RKO (cell line): ENCODE results near the gene MSI2.

Experiments used
- DNase-seq: peaks from one replicate; pipeline ENCODE4 v3.0.0-alpha.2; 2016; ENCODE audit warnings: low spot score

The MSI2 gene

DNA sequence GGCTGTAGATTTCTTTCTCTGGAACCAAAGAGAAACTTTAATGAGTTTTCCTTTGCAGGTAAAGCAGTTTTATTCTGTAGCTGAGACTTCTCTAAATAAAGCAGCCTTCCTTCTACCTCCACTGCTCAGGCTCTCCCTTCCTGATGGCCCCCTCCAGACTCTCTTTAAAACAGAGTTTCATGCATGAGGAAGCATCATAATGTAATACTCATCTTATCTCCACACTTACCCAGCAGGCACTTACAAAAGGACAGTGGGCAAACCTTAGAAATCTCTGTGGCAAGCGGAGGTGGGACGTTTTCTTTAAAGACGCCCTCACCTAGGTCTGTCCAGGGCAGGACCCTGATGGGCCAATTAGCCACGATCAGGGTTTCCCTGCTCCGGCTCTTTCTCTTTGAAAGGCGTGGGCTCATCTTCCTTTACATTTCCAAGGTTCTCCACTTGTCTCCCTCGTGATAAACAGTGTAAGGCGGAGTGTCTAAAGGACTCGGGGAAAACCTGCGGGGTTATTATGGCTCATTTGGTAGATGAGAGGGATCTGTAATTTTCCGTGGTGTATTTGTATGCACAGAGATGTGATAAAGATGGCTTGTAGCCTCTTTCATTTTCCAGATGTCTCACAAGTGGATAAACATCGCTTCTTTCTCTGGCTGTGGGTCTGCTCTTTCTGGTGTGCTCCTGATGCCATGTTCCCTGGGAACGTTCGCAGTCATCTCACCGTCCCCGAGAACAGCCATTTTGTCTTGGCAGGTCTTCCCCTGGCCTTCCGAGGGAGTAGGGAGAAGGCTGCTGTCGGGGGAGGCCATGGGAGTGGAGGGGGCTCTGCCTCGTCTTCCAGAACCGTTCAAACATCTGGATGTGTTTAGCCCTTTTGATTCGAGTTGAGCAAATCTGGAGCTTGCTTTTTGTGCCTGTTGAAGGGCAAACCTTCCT is 249.8 kb downstream of the MSI2 start:
- DNase-seq, result no peak

DNA sequence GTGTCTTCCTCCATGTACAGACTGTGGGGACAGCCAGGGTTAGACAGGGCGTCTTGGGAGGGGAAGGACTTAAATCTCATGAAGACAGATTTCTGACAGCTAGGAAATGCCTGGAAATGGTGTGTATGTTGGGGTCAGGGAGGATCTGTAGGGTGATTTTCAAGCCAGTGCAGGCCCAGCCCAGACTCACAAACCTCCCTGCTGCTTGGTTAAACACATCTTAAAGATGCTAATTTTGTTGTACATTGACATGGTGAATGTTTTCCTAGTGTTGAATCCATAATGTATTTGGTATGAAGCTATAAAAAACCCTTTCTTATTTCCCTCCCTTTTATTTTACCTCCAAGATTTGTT is 250.4 kb downstream of the MSI2 start:
- no peak for DNase-seq

DNA sequence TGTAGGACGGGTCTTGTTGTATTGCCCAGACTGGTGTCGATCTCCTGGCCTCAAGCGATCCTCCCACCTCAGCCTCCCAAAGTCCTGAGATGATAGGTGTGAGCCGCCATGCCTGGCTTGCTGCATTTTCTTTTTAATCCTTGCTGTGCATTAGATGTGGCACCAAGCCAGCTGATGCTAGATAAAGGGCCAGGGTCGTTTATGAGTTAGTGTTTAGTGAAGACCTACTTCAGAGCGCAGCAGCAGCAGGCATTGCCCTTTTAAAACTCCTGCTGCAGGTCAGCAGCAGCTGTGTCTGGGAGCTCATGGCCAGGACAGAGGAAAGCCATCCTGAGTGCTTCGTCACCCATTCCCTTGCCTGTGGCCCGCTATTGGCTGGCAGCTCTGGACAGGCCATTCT is 251.5 kb downstream of the MSI2 start:
- no peak for DNase-seq

DNA sequence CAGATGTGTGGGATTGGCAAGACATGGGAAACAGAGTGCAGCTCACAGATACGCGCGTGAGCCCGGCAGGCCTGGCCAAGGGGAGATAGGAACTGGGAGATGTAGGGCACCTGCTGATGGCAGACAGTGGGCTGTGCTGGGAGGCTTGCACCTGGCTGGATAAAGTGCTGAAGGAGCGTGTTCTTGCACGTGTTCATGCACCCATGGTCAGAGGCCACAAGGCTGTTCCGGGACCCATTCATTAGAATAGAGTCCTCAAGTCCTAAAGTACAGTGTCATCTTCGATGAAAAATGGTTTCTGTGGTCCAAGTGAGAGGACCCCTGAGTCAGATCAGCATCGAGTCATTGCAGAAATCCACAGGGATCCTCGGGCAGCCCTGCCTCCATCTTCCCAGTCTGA is 252.3 kb downstream of the MSI2 start:
- DNase-seq, result no peak

DNA sequence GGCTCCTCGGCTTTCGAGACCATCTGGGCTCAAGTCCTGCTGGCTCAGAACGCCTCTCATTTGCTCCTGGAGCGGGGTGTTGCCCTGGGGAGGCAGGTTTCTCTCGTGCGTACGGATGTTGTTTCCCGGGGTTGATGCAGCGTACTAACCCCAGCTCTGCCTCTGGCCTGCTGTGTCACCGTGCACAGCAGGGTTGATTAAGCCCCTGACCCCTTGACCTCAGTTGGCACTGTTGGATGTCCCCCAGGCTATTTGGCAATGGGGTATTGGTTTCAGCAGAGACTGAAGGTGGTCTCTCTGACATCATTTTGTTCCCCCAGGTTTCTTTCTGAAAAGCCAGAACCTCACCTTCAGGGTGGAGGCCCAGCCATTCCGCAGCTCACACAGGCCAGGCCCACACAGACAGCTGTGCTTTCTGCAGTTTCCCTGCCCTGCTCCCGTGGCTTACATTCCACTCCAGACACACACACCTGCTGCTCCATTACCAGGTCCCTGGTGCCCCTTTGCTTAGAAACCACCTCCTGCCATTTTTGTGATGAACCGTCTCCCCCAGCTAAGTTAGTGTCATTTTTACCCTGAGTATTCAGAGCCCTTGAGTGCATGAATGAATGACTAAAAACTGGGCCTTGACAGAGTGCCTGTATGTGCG is 255.3 kb downstream of the MSI2 start:
- DNase-seq, result no peak

DNA sequence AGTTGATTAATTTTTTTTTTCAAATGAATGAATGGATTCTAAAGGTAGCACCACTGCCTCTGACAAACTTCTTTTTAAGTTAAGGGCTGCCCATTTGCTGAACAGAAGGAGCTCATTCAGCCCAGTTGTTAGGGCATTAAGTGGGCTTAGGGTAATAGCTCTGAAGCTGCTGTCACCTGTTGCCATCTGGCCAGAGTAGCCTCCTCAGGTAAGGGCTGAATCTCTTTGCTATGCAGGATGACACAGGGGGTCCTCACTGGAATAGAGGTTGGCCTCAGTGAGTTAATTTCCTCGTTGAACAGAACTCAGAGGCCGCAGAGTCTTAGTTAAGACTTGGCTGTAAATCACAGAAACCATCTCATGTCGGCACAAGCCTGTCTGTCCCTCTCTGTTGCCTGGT is 255.9 kb downstream of the MSI2 start:
- DNase-seq, result no peak

DNA sequence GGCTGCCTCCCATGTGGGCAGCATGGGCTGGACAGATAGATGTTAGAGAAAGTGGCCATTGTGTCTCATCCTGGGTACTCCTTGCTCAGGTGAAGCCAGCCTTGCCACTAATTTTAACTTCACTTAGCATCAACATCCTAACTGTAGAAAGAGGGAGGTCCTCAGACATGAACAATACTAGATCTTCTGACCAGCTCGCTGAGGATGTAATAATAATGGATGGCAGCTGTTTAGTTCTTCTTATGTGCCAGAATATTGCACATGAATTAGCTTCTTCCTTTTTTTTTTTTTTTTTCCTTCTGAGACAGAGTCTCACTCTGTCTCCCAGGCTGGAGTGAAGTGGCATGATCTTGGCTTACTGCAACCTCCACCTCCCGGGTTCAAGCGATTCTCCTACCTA is 256.4 kb downstream of the MSI2 start:
- DNase-seq, result no peak

DNA sequence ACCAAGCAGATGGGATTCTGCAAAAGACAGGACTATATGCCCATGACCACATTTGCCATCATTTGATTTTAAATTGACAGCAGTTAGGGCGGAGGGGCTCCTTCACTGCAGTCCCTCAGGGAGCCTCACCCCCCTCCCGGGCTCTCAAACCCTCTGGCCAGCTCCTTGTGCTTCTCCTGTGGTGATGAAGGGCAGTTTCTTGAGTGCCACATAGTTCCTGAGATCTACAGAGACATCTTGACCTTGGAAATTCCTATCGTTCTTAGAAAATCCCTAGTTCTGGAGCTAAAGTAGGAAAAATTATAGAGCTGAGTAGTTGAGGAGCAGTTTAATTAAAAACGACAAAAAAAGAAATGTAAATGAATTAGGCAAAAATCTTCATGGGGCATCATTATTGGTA is 257.2 kb downstream of the MSI2 start:
- no peak for DNase-seq

DNA sequence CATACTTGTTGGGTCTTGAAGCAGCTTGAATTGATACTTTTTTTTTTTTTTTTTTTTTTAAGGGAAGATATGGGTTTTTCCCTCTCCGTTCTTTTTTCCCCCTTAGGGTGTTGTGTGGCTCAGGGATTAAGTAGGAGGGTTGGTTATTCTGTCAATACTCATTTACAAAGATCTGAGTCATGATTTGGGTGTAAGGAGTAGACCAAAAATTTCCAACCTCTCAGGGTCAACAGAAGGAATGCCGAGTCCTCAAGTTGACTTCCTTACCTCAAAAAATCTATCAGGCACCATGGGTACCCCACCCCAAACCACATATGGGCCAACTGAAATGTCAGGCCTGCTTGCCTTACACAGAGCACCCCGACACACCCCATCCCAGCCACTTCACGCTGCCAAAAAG is 258.3 kb downstream of the MSI2 start:
- no peak for DNase-seq

DNA sequence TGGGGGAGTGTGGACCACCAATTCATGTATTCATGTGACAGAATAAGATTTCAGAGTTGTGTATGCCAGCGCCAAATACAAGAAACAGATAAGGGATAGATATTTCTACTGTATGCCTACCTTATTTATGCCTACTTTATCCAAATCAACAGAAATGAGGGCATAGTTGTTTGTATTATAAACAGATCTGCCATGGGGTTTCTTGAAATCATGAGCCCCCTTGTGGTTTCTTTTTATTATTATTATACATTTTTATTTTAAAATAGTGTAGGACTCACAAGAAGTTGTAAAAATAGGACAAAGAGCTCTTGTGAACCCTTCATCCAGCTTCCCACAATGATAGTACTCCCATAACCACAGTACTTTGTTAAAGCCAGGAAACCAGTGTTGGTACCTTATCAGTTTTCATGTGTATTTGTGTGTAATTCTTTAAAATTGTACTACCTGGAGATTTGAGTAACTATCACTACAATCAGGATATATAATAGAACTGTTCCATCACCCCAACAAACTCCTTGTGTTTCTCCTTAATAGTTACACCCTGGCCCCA is 259.4 kb downstream of the MSI2 start:
- DNase-seq, result peak; percentile 19

DNA sequence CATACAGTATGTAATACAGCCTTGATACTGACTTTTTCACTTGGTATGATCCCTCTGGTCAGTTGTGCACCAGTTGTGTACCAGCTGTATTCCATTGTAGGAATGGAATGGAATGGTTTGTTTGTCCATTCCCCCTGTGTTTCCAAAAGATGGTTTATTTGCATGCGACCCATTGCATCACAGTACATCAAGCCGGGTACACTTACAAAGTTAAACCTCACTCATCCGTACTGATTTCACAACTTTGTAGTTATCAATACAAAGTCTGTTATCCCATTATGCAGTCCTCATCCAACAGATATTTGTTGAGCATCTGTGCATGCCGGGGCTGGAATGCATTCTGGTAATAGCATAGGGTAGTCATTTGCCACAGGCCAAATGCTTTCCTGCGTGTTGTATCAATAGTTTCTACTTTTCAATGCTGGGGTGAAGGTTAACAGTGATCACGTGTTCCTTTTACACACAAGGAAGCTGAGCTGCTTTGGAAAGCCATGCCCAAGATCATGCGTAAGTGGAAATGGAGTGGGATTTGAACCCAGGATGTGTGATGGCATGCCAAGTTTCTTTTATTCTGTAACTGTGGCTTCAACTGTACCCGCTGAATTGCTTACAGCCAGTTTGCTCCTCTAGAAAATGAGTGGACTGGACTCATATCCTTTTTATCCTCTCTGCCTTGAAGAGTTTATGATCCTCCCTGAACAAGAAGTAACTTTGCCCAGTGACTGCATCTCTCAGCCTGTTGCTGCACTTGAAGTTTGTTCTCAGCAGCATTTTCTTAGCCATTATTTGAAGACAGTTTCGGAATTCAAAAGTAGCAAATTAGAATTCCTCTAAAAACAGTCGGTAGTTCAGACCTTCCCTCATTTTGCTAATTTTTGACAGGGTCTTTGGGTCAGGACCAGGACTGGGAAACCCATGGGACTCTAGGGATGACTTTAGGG is 260.2 kb downstream of the MSI2 start:
- DNase-seq, result no peak

DNA sequence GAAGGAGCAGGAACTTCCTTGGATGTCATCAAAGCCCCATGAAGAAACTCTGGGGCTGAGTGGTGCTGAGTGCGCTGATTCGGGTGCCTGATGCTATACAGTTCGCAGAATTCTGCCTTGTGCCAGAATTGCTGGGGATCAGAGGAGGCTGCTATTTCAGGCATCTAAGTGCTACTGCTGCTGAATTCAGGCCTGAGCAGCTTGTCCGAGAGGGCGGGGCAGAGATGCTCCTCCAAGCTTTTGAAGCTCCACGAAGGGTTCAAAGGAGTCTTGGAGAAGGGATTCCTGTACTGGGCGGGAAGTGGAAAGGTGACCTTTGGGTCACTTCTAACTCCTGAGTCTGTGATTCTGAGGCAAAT is 260.9 kb downstream of the MSI2 start:
- no peak for DNase-seq

DNA sequence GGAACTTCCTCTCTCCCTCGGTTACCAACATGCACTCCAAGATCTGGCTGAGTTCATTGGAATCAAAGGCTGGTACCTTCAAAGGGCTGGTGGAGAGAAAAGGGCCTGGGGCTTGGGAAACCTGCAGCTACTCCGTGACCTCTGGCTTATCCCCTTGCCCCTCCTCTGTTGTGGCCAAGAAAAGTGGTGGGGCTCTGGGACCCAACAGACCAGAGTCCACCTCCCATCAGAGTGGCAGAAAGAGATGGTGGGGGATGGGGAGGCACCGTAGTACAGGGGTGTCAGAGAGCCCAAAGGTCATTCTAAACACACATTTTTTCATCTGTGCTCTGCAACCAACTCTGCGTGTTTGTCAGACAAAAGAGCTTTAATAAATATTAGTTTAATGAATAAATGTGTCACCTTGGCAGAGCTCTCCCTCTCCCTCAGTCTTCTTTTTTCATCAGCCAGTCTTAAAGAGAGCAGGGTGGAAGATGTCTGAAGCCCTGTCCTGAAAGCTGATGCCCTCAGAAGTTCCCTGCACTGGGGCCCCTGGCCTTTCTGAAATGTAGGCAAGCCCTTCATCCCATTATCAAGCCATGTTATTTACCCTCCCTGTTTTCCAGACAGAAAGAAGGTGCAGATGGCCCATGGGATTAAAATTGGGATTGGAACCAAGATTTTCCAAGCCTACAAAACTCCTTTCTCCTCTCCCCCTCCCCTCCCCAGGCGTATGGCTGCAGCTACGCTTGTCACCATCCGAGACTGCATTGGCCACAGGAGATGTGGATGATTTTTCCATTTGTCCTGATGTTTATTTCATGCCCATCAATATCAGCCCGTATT is 261.5 kb downstream of the MSI2 start:
- no peak for DNase-seq

DNA sequence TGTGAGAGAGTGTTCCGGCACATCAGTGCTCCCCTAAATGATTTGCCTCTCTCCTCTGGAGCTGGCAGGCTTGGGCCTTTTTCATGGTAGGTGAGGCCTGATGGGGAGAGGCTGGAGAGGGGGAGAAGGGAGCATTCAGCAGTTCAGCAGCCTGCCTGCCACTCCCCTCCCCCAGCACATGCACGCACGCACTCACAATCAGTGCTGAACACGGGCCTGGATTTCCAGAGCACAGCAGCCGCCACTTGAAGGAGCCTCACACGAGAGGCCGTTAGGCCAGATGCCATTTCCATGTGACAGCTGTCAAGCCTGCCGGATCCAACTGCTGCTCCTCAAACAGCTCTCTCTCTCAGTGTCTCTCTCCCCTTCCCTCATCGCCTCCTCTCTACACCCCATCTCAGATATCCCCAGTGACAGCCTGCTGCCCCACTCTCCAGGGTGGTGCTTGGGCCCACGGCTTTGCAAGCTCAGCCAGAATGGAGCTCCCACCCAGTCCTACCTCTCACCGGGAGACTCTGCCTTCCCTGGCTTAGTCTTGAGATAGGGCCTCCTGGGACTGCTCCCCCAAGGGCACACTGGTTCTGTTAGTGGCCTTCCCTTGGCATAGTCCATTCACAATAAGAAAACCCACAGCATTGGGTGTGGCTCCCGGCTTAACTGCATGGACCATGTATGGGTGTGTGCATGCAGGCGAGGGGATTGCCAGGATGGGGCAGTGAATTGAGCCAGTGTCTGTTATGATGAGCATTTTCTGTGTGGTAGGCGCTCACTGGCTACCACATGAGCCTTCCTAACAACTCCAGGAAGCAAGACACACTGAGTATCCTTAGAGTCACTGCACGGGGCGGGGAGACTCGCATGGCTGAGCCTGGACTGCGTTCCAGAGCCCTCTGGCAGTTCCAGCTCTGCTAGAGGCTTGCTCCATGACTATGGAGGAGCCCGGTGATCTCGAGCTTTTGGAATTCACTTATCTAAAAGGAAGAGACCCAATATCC is 262.6 kb downstream of the MSI2 start:
- no peak for DNase-seq

DNA sequence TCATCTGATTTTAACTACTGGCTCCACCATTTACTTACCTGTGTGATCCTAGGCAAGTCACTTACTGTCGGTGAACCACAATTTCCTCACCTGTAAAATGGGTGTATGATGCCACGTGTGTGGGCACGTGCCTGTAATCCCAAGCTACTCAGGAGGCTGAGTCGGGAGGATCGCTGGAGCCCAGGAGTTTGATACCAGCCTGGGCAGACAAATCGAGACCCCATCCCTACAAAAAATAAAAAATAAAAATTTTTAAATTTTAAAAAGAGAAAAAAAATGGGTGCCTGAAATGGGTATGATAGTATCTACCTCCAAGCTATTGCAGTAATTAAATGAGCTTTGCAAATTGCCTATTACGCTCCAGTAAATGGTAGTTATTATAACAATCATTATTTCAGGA is 263.5 kb downstream of the MSI2 start:
- no peak for DNase-seq

DNA sequence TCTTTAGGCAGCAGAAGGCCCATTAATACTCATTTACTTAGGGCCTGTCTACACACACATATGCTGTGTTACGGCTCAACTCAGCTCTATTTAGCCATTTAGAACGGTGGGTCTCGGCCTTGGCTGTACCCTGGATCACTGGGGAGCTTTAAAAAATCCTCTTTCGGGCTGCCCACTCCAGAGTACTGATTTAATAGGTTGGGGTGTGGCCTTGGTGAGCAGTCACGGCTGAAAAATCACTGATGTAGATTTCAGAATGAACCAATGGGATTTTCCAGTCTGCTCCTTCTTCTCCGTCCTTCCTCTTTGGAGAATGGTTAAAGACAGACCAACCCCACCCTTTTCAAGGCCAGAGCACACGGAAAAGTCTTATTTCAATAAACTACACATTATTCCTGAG is 265.3 kb downstream of the MSI2 start:
- no peak for DNase-seq

DNA sequence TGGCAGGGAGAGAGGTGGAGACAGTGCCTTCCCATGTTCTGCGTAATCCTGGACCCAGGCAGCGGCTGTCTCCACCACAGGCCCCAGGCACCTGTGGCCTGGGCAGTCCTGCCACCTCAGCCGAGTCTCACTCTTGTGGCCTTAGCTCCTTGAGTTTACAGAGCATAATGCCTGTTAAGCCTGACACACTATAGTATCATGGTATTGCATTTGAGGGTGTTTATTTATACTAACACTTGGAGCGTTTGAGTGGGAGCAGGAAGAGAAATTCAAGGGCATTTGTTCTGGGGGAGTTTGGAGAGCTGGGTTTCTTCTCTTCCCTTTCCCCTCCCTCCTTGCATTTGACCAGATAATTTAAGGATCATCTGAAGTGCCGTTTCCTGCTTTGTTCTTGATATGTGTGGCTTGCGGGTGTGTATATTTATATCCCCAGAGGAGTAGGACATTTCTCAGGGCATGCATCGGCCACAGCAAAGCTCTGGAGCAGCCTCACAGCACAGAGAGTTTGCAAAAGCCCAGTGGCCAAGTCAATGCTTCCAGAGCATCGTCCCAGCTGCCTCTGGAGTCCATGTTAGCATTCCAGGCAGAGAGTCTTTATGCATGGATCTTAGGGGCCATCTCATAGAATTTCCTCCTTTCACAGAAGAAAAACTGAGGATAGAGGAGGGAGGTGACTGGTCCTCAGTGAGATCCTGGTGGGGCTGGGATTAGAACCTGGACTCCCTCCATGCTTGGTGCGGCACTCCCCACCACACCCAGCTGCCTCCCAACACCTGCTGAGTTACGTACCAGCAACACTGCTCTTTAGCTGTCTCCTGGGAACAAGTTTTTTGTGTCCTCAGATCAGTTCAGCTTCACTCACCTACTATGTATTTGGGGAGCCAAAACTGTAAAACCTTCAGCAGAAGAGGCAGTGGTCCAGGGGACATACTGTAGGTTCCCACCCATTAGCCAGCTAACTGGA is 266.0 kb downstream of the MSI2 start:
- DNase-seq, result no peak

DNA sequence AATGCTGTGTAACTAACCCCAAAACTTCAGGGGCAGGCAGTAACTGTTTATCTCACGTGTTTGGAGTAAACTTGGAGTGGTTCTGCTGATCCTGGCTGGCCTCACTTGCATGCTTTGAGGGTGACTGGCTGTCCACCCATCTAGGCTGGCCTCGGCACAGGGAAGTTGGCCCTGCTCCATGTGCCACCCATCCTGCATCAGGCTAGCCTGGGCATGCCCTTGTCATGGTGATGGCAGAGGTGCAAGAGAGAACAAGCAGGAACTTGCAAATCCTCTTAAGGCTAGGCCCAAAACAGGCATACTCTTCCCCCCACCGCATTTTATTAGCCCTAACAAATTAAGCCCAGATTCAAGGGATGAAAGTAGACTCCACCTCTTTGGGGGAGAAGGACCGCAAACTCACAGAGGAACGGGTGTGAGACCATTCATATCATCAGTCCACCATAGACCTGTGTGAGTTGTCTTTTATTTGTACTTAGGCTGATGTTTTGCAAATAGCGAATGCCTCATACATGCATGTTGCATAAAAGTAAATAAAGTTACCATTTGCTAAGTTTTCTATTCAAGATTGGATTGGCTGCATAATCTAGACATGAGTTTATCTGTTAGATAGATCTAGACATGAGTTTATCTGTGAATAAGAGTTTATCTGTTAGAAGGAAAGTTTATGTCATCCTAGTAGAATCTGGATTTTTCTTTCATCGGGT is 267.8 kb downstream of the MSI2 start:
- DNase-seq, result no peak
